Inferior parietal cortex (tissue), 1 donor: ENCODE measurements around the gene SLC22A31.
A peak's percentile ranks its signal among the peaks of the same experiment; 100 is the strongest.

Experiments
- DNase-seq: peaks from one replicate; pipeline ENCODE4 v3.0.0-alpha.2; 2016; ENCODE audit errors: extremely low spot score

SLC22A31 gene

GRCh38 chr16:89216315-89217137 lies 16.2 kb upstream of the SLC22A31 start:
- DNase-seq = peak; percentile 82

GRCh38 chr16:89210904-89211515 lies 10.7 kb upstream of the SLC22A31 start:
- DNase-seq = no peak

GRCh38 chr16:89210165-89210903 lies 10.0 kb upstream of the SLC22A31 start:
- DNase-seq = no peak

- DNase-seq = no peak
Measured at GRCh38 chr16:89209522-89210044, 9.2 kb upstream of the SLC22A31 start.

- DNase-seq = no peak
Measured at GRCh38 chr16:89207993-89208392, 7.7 kb upstream of the SLC22A31 start.

GRCh38 chr16:89202422-89203215 lies 2.3 kb upstream of the SLC22A31 start:
- no peak for DNase-seq

GRCh38 chr16:89201439-89202377 lies 1.4 kb upstream of the SLC22A31 start:
- DNase-seq = no peak

DNA sequence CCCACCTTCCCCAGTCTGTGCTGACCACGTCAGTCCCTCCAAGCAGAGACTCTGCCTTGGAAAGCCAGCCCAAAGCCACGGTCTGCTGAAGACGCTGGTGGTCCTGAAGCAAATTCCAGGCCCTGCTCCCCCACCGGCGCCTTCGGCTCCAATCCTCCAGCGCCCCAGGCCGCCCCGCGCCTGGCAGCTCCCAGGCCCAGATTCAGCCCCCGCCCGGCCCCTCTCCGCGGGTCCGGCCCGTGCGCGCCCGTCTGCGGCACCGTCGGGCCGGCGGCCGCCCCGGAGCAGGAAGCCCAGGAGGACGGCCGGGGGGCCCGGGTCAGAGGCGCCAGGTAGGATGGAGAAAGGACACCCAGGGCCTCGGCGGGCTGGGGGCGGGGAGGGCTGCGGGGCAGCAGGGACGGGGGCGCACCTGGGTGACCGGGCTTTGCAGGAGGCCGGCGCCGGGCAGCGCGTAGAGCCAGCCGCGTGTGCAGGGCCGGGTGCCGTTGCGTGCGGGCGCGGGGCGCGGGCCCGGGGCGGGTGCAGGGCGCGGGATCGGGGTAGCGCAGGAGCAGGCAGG lies 594 bp upstream of the SLC22A31 start:
- no peak for DNase-seq

GRCh38 chr16:89199241-89200123 lies 855 bp downstream of the SLC22A31 start:
- no peak for DNase-seq

GRCh38 chr16:89198417-89199240 lies 1.7 kb downstream of the SLC22A31 start:
- DNase-seq = no peak

GRCh38 chr16:89197633-89198416 lies 2.5 kb downstream of the SLC22A31 start:
- no peak for DNase-seq

DNA sequence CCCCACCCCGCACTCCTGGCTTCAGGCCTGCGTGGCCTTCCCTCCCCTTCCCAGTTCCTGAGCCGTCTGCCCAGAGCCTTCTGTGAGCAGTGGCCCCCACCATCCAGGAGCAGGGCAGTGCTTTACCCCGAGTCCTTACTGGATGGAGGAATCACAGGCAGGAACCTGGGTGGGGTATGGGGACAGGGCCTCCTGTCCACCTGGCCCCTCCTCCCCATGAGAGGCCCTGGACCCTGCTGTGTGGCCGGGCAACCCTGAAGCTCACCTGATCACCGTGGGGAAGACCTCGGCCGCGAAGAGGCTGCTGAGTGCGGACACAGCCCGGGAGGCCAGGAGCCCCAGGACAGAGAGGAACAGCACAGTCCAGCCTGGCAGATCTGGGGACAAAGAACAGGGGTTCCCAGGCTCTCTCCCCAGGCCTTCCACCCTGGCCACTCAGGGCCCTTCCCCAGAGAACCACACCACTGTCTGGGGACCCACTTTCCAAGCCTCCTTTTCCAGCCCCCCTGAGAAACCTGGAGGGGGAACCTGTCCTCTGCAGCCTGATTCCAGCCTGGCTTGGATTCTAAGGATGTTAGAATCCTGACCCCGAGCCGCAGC lies 3.2 kb downstream of the SLC22A31 start:
- DNase-seq = no peak

GRCh38 chr16:89195521-89196171 lies 4.7 kb downstream of the SLC22A31 start:
- DNase-seq = no peak

DNA sequence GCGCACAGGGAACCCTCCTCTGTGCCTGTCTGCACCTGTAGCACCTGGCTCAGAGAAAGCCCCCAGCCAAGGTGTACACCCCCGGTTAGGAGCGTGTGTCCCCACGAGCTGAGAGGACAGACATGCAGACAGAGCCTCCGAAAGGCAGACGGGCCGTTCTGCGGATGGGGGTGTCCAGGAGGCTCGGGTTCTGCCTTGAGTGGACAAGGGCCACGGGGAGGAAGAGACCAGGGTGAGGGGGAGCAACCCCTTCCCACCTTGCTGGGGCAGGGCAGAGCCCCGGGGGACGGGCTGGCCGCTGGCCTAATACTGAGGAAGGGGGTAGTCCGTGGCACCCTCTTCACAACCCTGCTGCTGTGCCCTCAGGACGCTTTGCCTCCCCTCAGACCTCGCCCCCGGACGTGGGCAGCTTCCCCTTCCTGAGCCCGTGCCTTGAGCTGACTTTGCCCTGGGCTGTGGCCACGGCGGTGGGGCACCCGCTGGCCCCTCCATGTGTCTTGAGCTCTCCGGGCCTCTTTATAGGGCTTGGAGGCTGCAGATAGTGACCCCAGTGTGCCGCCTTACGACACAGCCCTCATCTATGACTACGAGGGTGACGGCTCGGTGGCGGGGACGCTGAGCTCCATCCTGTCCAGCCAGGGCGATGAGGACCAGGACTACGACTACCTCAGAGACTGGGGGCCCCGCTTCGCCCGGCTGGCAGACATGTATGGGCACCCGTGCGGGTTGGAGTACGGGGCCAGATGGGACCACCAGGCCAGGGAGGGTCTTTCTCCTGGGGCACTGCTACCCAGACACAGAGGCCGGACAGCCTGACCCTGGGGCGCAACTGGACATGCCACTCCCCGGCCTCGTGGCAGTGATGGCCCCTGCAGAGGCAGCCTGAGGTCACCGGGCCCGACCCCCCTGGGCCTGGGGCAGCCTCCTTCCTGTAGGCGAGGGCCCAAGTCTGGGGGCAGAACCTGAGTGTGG lies 5.7 kb downstream of the SLC22A31 start:
- no peak for DNase-seq

- no peak for DNase-seq
Measured at GRCh38 chr16:89193576-89194293, 6.6 kb downstream of the SLC22A31 start.
